ENCODE measurements around the gene ACOT7.

Gene ACOT7

DNA sequence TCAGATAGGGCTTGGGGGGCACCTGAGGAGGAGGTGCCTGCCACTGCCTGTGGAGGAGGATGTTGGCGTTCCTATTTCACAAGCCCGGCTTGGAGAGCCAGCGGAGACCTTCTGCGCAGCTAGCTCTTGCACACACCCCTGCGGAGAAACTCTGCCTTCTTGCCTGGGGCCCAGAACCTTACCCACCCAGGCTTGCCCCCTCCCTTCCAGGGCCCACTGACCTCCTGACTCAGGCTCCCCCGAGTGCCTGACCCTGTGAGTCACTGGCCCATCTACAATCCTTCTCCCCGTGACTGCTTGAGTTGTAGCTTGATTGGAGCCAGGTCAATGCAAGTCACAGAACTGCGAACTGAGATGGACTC is 22.7 kb upstream of the ACOT7 start:
- H3K4me1 ChIP-seq (ENCODE audit: control insufficient read depth, insufficient read depth, low read length, poor library complexity, severe bottlenecking) = peaks cover 24% of the 10 kb centered on the region
- H3K27me3 ChIP-seq (replicated peaks; ENCODE audit: control insufficient read depth, insufficient read depth, low read length, poor library complexity, severe bottlenecking) = peaks cover 56% of the 10 kb centered on the region
- no peak for DNase-seq
- no peak overlapping the region for H3K27ac ChIP-seq (ENCODE audit: insufficient read depth, low read length, poor library complexity, severe bottlenecking)
- H3K4me3 ChIP-seq (ENCODE audit: insufficient read depth, low read depth, low read length, poor library complexity, severe bottlenecking) = no peak overlapping the region
- no peaks in the 10 kb centered on the region for H3K36me3 ChIP-seq (ENCODE audit: control insufficient read depth, insufficient read depth, low read length)
- no peaks in the 10 kb centered on the region for H3K9me3 ChIP-seq (ENCODE audit: control insufficient read depth, low read length)

DNA sequence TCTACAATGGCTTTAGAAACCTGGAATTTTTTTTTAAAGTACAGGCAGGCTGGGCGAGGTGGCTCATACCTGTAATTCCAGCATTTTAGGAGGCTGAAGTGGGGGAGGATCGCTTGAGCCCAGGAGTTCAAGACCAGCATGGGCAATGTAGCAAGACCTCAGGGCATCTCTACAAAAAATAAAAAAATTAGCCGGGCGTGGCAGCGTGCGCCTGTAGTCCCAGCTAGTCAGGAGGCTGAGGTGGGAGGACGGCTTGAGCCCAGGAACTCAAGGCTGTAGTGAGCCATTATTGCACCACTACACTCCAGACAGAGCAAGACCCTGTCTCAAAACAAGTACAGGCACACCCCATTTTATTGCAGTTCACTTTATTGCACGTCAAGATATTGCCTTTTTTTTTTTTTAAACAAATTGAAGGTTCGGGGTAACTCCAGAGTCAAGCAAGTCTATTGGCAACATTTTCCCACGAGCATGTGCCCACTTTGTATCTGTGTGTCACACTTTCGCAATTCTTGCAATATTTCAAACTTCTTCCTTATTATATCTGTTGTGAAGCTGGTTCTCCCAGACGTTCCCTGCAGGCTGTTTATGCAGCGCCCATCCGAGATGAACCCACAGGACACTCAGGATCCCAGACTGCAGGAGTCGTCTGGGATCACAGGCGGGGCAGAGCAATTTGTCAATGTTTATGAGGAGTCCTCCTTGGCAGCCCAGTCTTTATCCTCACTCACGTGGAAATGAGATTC is 21.5 kb upstream of the ACOT7 start:
- H3K36me3 ChIP-seq (ENCODE audit: control insufficient read depth, insufficient read depth, low read length) = no peaks in the 10 kb centered on the region
- no peaks in the 10 kb centered on the region for H3K9me3 ChIP-seq (ENCODE audit: control insufficient read depth, low read length)
- H3K4me1 ChIP-seq (ENCODE audit: control insufficient read depth, insufficient read depth, low read length, poor library complexity, severe bottlenecking) = peaks cover 19% of the 10 kb centered on the region
- no peak overlapping the region for H3K4me3 ChIP-seq (ENCODE audit: insufficient read depth, low read depth, low read length, poor library complexity, severe bottlenecking)
- DNase-seq = no peak
- H3K27ac ChIP-seq (ENCODE audit: insufficient read depth, low read length, poor library complexity, severe bottlenecking) = no peak overlapping the region
- peaks cover 43% of the 10 kb centered on the region for H3K27me3 ChIP-seq (replicated peaks; ENCODE audit: control insufficient read depth, insufficient read depth, low read length, poor library complexity, severe bottlenecking)

DNA sequence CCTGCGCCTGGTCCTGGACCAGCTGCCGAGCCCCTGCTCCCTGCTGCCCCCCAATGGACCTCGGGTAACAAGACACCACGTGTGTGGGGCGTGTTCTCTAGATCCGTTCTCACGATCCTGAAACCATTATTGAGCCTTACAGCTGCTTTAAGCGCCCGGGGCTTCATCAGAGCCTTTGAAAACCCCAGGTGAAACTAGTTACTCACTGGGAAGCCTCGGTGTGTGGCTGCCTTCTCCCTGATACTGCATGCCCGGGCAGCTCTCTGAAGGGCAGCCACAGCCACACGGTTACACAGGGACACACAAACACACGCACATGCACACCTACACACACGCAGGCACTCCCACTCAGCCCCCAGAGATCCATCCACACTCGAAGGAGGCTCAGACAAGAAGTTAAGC is 20.9 kb upstream of the ACOT7 start:
- peaks cover 12% of the 10 kb centered on the region for H3K4me1 ChIP-seq (ENCODE audit: control insufficient read depth, insufficient read depth, low read length, poor library complexity, severe bottlenecking)
- H3K27me3 ChIP-seq (replicated peaks; ENCODE audit: control insufficient read depth, insufficient read depth, low read length, poor library complexity, severe bottlenecking) = peaks cover 37% of the 10 kb centered on the region
- H3K36me3 ChIP-seq (ENCODE audit: control insufficient read depth, insufficient read depth, low read length) = no peaks in the 10 kb centered on the region
- DNase-seq = peak in 1 of 3 donors; percentile 12
- H3K27ac ChIP-seq (ENCODE audit: insufficient read depth, low read length, poor library complexity, severe bottlenecking) = no peak overlapping the region
- H3K9me3 ChIP-seq (ENCODE audit: control insufficient read depth, low read length) = no peaks in the 10 kb centered on the region
- H3K4me3 ChIP-seq (ENCODE audit: insufficient read depth, low read depth, low read length, poor library complexity, severe bottlenecking) = no peak overlapping the region

DNA sequence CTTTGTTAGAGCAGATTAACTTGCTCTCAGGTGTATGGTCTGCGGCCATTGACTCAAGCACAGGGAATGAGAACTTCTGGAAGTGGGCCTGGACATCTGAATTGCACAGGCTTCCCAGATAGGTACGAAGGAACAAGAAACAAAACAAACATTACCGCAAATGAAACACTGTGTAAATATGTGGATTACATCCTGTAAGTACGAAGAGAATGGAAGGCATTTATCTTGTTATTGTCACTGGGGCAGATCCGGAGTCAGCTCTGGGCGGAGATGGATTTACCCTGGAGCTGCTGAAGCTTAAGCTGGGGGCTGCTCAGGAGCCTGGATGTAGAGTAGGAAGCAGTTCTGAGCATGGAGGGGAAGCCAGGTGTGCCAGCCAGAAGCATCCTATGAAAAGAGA is 19.3 kb upstream of the ACOT7 start:
- H3K36me3 ChIP-seq (ENCODE audit: control insufficient read depth, insufficient read depth, low read length) = no peaks in the 10 kb centered on the region
- DNase-seq = no peak
- no peaks in the 10 kb centered on the region for H3K4me1 ChIP-seq (ENCODE audit: control insufficient read depth, insufficient read depth, low read length, poor library complexity, severe bottlenecking)
- peaks cover 22% of the 10 kb centered on the region for H3K27me3 ChIP-seq (replicated peaks; ENCODE audit: control insufficient read depth, insufficient read depth, low read length, poor library complexity, severe bottlenecking)
- H3K9me3 ChIP-seq (ENCODE audit: control insufficient read depth, low read length) = no peaks in the 10 kb centered on the region
- no peak overlapping the region for H3K4me3 ChIP-seq (ENCODE audit: insufficient read depth, low read depth, low read length, poor library complexity, severe bottlenecking)
- no peak overlapping the region for H3K27ac ChIP-seq (ENCODE audit: insufficient read depth, low read length, poor library complexity, severe bottlenecking)

DNA sequence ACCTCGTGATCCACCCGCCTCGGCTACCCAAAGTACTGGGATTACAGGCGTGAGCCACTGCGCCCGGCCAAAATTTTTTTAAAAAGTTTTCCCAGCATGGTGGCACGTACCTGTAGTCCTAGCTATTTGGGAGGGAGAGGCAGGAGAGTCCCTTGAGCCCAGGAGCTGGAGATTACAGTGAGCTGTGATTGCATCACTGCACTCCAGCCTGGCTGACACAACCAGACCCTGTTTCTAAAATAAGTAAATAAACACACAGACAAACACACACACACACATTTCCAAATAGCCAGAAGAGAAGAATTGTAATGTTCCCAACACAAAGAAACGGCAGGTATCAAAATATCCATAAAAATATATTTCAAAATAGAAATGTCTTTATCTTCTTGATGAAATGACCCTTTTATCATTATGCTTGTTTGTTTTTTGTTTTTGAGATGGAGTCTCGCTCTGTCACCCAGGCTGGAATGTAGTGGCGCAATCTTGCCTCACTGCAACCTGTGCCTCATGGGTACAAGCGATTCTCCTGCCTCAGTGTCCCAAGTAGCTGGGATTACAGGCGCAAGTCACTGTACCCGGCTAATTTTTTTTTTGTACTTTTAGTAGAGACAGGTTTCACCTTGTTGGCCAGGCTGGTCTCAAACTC is 16.8 kb upstream of the ACOT7 start:
- Histone ChIP-seq H3K27me3 (replicated peaks; ENCODE audit: control insufficient read depth, insufficient read depth, low read length, poor library complexity, severe bottlenecking) (no peaks in the 10 kb centered on the region), H3K4me3 (ENCODE audit: insufficient read depth, low read depth, low read length, poor library complexity, severe bottlenecking) (no peak overlapping the region), H3K4me1 (ENCODE audit: control insufficient read depth, insufficient read depth, low read length, poor library complexity, severe bottlenecking) (no peaks in the 10 kb centered on the region), H3K9me3 (ENCODE audit: control insufficient read depth, low read length) (no peaks in the 10 kb centered on the region), H3K27ac (ENCODE audit: insufficient read depth, low read length, poor library complexity, severe bottlenecking) (no peak overlapping the region), H3K36me3 (ENCODE audit: control insufficient read depth, insufficient read depth, low read length) (no peaks in the 10 kb centered on the region)
- DNase-seq = no peak

DNA sequence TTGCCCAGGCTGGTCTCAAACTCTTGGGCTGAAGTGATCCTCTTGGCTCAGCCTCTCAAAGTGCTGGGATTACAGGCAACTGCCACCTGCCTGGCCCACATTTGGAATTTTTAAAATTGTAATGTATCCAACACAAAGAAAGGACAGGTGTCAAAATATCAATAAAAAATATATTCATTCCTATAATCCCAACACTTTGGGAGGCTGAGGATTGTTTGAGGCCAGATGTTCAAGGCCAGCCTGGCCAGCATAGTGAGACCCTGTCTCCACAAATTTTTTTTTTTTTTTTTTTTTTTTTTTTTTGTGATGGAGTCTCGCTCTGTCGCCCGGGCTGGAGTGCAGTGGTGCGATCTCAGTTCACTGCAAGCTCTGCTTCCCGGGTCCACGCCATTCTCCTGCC is 16.2 kb upstream of the ACOT7 start:
- Histone ChIP-seq H3K9me3 (ENCODE audit: control insufficient read depth, low read length) (no peaks in the 10 kb centered on the region), H3K27ac (ENCODE audit: insufficient read depth, low read length, poor library complexity, severe bottlenecking) (no peak overlapping the region), H3K27me3 (replicated peaks; ENCODE audit: control insufficient read depth, insufficient read depth, low read length, poor library complexity, severe bottlenecking) (no peaks in the 10 kb centered on the region), H3K4me3 (ENCODE audit: insufficient read depth, low read depth, low read length, poor library complexity, severe bottlenecking) (no peak overlapping the region), H3K4me1 (ENCODE audit: control insufficient read depth, insufficient read depth, low read length, poor library complexity, severe bottlenecking) (no peaks in the 10 kb centered on the region), H3K36me3 (ENCODE audit: control insufficient read depth, insufficient read depth, low read length) (no peaks in the 10 kb centered on the region)
- DNase-seq = no peak

DNA sequence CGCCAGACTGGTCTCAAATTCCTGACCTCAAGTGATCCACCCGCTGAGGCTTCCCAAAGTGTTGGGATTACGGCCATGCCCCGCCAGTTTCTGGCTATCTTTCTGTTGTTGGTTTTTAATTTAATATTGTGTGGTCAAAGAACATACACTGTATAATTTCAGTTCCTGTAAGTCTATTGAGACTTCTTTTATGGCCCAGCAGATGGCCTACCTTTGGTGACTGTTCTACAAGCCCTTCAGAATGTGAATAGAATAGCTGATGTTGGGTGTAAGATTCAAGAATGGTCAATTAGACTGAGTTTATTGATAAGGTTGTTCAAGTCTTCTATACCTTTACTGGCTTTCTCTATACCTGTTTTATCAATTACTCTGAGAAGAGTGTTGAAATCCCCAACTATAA is 15.5 kb upstream of the ACOT7 start:
- Histone ChIP-seq H3K9me3 (ENCODE audit: control insufficient read depth, low read length) (no peaks in the 10 kb centered on the region), H3K4me1 (ENCODE audit: control insufficient read depth, insufficient read depth, low read length, poor library complexity, severe bottlenecking) (no peaks in the 10 kb centered on the region), H3K4me3 (ENCODE audit: insufficient read depth, low read depth, low read length, poor library complexity, severe bottlenecking) (no peak overlapping the region), H3K36me3 (ENCODE audit: control insufficient read depth, insufficient read depth, low read length) (no peaks in the 10 kb centered on the region), H3K27ac (ENCODE audit: insufficient read depth, low read length, poor library complexity, severe bottlenecking) (no peak overlapping the region), H3K27me3 (replicated peaks; ENCODE audit: control insufficient read depth, insufficient read depth, low read length, poor library complexity, severe bottlenecking) (no peaks in the 10 kb centered on the region)
- DNase-seq = no peak

DNA sequence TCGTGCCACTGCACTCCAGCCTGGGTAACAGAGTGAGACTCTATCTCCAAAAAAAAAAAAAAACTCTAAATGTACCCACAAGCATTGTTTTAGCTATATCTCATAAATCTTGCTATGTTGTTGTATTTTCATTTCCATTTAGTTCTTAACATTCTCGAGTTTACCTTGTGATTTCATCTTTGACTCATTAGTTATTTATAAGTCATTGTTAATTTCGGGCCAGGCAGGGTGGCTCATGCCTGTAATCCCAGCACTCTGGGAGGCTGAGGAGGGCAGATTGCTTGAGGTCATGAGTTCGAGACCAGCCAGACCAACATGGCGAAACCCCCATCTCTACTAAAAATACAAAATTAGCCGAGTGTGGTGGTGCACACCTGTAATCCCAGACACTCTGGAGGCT is 14.5 kb upstream of the ACOT7 start:
- Histone ChIP-seq H3K4me3 (ENCODE audit: insufficient read depth, low read depth, low read length, poor library complexity, severe bottlenecking) (no peak overlapping the region), H3K4me1 (ENCODE audit: control insufficient read depth, insufficient read depth, low read length, poor library complexity, severe bottlenecking) (no peaks in the 10 kb centered on the region), H3K27ac (ENCODE audit: insufficient read depth, low read length, poor library complexity, severe bottlenecking) (no peak overlapping the region), H3K36me3 (ENCODE audit: control insufficient read depth, insufficient read depth, low read length) (no peaks in the 10 kb centered on the region), H3K9me3 (ENCODE audit: control insufficient read depth, low read length) (no peaks in the 10 kb centered on the region), H3K27me3 (replicated peaks; ENCODE audit: control insufficient read depth, insufficient read depth, low read length, poor library complexity, severe bottlenecking) (no peaks in the 10 kb centered on the region)
- no peak for DNase-seq

DNA sequence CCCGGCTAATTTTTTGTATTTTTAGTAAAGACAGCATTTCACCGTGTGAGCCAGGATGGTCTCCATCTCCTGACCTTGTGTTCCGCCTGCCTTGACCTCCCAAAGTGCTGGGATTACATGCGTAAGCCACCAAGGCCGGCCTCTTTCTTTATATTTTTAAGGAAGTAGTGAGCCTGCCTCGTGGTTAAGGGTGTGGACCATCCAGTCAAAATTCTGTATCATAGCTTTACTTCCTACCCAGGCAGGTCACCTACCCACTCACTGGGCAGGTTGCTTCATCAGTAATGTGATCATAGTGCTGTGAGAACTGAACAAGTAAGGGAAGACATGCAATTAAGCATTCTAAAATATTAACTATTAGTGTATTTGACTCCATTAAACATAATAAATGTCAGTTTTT is 8.1 kb upstream of the ACOT7 start:
- no peak for DNase-seq
- Histone ChIP-seq H3K9me3 (ENCODE audit: control insufficient read depth, low read length) (no peaks in the 10 kb centered on the region), H3K4me1 (ENCODE audit: control insufficient read depth, insufficient read depth, low read length, poor library complexity, severe bottlenecking) (no peaks in the 10 kb centered on the region), H3K36me3 (ENCODE audit: control insufficient read depth, insufficient read depth, low read length) (no peaks in the 10 kb centered on the region), H3K27me3 (replicated peaks; ENCODE audit: control insufficient read depth, insufficient read depth, low read length, poor library complexity, severe bottlenecking) (no peaks in the 10 kb centered on the region), H3K27ac (ENCODE audit: insufficient read depth, low read length, poor library complexity, severe bottlenecking) (no peak overlapping the region), H3K4me3 (ENCODE audit: insufficient read depth, low read depth, low read length, poor library complexity, severe bottlenecking) (no peak overlapping the region)

DNA sequence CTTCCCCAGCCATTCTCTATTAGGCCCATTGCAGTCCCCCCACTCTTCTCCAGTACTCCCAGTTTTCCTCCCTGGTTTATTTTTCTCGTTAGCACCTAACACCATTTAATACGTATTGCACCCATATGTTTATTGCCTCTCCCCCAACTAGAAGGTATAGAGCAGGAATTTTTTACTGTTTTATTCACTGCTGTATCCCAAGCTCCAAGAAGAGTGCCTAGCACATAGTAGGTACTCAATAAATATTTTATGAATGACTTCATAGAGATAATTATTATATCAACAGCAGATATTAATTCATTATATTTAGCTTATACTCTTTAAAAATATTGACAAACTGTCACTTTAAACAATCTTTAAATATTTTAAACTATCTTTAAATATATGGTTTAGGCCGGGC is 5.7 kb upstream of the ACOT7 start:
- Histone ChIP-seq H3K4me3 (ENCODE audit: insufficient read depth, low read depth, low read length, poor library complexity, severe bottlenecking) (no peak overlapping the region), H3K27me3 (replicated peaks; ENCODE audit: control insufficient read depth, insufficient read depth, low read length, poor library complexity, severe bottlenecking) (no peaks in the 10 kb centered on the region), H3K9me3 (ENCODE audit: control insufficient read depth, low read length) (no peaks in the 10 kb centered on the region), H3K27ac (ENCODE audit: insufficient read depth, low read length, poor library complexity, severe bottlenecking) (no peak overlapping the region), H3K36me3 (ENCODE audit: control insufficient read depth, insufficient read depth, low read length) (no peaks in the 10 kb centered on the region), H3K4me1 (ENCODE audit: control insufficient read depth, insufficient read depth, low read length, poor library complexity, severe bottlenecking) (peaks cover under 1% of the 10 kb centered on the region)
- DNase-seq = no peak
